Measurements from ENCODE around the gene SHC2. TPM values are rescaled to one million over a fixed set of nuclear protein-coding genes. Genes with fewer than 3 reads are reported as not detected.

Gene SHC2
- total and polyA plus RNA-seq, 8 donors, result 13.8 to 169 (median 36.6) TPM

DNA sequence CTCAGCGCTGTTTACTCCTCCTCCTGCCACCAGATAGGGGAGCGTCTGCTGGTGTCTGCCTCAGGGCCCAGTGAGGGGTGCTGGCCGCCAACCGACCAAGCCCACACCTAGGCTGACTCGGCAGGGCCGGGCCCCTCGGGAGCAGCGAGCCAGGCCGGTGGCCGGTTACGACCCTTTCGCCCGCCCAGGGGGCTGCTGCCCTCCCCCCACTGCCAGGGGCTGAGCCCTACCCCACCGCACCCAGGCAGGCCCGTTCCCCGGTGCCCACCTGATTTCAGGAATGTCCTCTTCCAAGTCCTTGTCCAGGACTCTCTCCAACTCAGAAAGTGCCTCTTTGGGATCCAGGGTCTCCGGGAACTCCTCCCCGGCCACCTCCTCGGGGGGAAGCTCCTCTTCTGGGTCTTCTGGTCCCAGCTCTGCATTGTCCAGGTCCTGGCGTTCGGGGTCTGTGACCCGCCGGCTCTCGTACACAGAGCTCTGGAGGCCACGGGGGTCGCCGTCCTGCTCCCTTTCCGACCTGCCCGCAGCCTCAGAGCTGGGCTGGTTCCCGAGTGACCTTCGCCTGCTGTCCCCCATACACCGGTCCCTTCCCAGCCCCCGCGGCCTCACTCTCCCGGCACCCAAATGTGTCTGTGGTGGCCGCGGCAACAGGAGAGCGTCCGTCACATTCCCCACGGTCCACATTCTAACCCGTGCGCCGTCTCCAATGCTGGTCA is 85.3 kb downstream of the SHC2 start:
- no peak for TF ChIP-seq POLR2A (IDR thresholded peaks at IDR 0.05)
- TF ChIP-seq, protein P1, sequence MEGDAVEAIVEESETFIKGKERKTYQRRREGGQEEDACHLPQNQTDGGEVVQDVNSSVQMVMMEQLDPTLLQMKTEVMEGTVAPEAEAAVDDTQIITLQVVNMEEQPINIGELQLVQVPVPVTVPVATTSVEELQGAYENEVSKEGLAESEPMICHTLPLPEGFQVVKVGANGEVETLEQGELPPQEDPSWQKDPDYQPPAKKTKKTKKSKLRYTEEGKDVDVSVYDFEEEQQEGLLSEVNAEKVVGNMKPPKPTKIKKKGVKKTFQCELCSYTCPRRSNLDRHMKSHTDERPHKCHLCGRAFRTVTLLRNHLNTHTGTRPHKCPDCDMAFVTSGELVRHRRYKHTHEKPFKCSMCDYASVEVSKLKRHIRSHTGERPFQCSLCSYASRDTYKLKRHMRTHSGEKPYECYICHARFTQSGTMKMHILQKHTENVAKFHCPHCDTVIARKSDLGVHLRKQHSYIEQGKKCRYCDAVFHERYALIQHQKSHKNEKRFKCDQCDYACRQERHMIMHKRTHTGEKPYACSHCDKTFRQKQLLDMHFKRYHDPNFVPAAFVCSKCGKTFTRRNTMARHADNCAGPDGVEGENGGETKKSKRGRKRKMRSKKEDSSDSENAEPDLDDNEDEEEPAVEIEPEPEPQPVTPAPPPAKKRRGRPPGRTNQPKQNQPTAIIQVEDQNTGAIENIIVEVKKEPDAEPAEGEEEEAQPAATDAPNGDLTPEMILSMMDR (IDR thresholded peaks at IDR 0.05), result no peak
- TF ChIP-seq POLR2AphosphoS5 (IDR thresholded peaks at IDR 0.05), result no peak
- no peak for TF ChIP-seq EP300 (IDR thresholded peaks at IDR 0.05)
- intact Hi-C loops (cut with DNase I; ENCODE audit: low total_unique reads), result no loop called here
- no peak for DNase-seq
- Histone ChIP-seq H3K27me3 (peaks cover 0 to 74% (median 28%) of the 10 kb centered on the region in 3 donors), H3K27ac (no peak overlapping the region), H3K36me3 (no peaks in the 10 kb centered on the region), H3K9me3 (no peaks in the 10 kb centered on the region), H3K4me1 (peaks cover 0 to 5% (median 0%) of the 10 kb centered on the region in 4 donors), H3K4me3 (no peak overlapping the region)
- 80 to 84% (median 82%) methylated on average over 34 to 43 of the region's 43 CpGs for WGBS, 5 donors

DNA sequence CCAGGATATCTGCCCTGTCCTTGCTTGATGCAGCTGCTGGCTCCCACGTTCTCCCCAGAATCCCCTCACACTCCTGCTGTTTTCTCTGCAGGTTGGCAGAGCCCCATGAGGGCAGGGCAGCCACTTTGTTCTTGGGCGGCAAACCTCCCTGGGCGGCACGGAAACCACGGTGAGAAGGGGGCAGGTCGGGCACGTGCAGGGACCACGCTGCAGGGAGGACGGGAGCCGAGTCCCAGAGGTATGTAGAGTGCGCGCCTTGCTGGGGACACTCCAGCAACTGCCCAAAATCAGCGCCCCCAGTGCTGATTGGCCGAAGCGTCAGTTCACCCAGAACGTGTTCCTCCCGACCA is 86.0 kb downstream of the SHC2 start:
- WGBS, 5 donors, result 68 to 76% (median 74%) methylated on average over 17 of the region's 17 CpGs
- intact Hi-C loops (cut with DNase I; ENCODE audit: low total_unique reads), result no loop called here
- no peak for DNase-seq

DNA sequence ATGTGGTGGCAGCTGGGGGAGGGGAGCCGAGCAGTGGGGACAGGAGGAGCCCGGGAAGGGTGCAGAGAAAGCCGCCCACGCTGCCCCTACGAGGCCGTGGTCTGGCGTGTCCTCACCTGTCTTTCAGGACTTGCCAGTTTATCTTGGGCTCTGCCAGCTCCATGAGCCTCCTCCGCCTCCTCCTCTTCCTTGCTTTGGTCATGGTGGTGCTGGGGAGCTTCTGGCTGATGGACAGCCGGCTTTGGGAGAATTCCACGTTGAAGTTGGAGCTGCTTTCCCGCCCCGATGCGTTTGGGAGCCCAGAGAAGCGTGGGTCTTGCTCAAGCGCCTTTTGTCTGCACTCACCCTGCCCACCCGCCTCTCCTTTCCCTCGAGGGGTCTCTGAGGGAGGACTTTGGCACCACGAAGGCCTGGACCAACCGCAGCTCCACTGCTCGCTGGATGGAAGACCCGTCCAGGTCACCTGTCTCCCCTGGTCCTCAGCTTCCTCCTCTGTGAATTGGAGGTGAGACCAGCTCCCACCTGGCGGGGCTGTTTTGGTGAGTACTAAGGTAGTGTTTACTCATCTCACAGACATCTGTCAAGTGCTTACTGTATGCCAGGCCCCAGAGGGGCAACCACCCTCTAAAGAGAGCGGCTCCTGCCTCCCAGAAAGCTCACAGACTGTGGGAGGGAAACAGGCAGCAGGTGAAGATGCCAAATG is 86.5 kb downstream of the SHC2 start:
- no peaks in the 10 kb centered on the region for H3K9me3 ChIP-seq
- no peak for DNase-seq
- H3K27ac ChIP-seq, result no peak overlapping the region
- TF ChIP-seq POLR2A (IDR thresholded peaks at IDR 0.05), result no peak
- TF ChIP-seq, protein P1 (IDR thresholded peaks at IDR 0.05), result no peak
- TF ChIP-seq POLR2AphosphoS5 (IDR thresholded peaks at IDR 0.05), result no peak
- no peak for TF ChIP-seq EP300 (IDR thresholded peaks at IDR 0.05)
- peaks cover 0 to 86% (median 28%) of the 10 kb centered on the region in 3 donors for H3K27me3 ChIP-seq
- H3K4me1 ChIP-seq, result peaks cover 0 to 5% (median 0%) of the 10 kb centered on the region in 4 donors
- no peaks in the 10 kb centered on the region for H3K36me3 ChIP-seq
- intact Hi-C loops (cut with DNase I; ENCODE audit: low total_unique reads), result no loop called here
- H3K4me3 ChIP-seq, result no peak overlapping the region
- 64 to 70% (median 68%) methylated on average over 6 to 23 of the region's 23 CpGs for WGBS, 5 donors

More for the DNA sequence above, 86.0 kb downstream of the SHC2 start:
- Histone ChIP-seq H3K27ac (no peak overlapping the region), H3K4me3 (no peak overlapping the region), H3K4me1 (peaks cover 0 to 5% (median 0%) of the 10 kb centered on the region in 4 donors), H3K27me3 (peaks cover 0 to 80% (median 28%) of the 10 kb centered on the region in 3 donors), H3K9me3 (no peaks in the 10 kb centered on the region), H3K36me3 (no peaks in the 10 kb centered on the region)
- TF ChIP-seq POLR2A (IDR thresholded peaks at IDR 0.05) (no peak), POLR2AphosphoS5 (IDR thresholded peaks at IDR 0.05) (no peak), EP300 (IDR thresholded peaks at IDR 0.05) (no peak)
- TF ChIP-seq, protein P1 (IDR thresholded peaks at IDR 0.05), result no peak

DNA sequence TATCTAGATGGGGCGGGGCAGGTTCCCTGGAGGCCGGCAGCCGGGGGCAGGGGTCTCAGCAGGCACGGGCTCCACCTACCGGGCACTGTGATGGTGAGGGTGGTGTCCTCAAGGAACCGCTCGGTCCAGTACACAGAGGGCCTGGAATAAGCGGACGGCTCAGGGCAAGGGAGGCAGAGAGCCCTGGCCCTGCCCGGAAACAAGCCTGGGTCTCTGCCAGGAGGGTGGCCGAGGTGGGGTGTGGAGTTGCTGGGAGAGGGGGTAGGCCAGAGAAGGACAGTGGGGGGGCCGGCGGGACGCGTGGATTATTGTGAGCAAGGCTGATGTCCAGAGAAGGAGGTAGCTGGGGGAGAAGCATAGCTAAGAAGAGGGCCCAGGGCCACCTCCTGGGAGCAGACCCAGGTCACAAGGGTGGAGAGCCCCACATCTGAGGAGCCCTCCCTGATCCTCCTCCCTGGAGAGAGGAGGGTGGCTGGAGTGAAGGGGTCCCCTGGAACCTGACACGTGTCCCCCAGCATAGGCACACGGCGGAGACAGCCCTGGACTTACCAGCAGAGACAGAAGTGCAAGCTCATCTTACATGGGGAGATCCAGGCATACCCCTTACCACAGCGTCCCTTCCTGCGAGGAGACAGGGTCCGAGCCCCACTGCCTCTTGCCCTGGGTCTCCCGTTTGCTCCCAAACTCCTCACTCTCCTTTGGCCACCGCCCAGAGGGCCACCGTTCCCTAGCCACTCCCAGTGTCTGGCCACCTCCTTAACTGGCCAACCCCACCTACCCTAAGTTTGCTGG is 87.2 kb downstream of the SHC2 start:
- Histone ChIP-seq H3K9me3 (no peaks in the 10 kb centered on the region), H3K36me3 (no peaks in the 10 kb centered on the region), H3K4me3 (no peak overlapping the region), H3K27me3 (peaks cover 0 to 84% (median 28%) of the 10 kb centered on the region in 3 donors), H3K4me1 (peaks cover 0 to 5% (median 0%) of the 10 kb centered on the region in 4 donors), H3K27ac (no peak overlapping the region)
- TF ChIP-seq, protein P1 (IDR thresholded peaks at IDR 0.05), result no peak
- TF ChIP-seq POLR2AphosphoS5 (IDR thresholded peaks at IDR 0.05), result no peak
- no peak for TF ChIP-seq POLR2A (IDR thresholded peaks at IDR 0.05)
- no peak for TF ChIP-seq EP300 (IDR thresholded peaks at IDR 0.05)
- no peak for DNase-seq
- intact Hi-C loops (cut with DNase I; ENCODE audit: low total_unique reads), result no loop called here
- 71 to 76% (median 75%) methylated on average over 24 of the region's 24 CpGs for WGBS, 5 donors

Measured in stomach (tissue), 9 donors.